ENCODE results near the gene SPAG8. TPM values are rescaled to one million over a fixed set of nuclear protein-coding genes. Genes with fewer than 3 reads are reported as not detected.

SPAG8 gene
- total RNA-seq, 1 donor from 2014 or later, result not detected

DNA sequence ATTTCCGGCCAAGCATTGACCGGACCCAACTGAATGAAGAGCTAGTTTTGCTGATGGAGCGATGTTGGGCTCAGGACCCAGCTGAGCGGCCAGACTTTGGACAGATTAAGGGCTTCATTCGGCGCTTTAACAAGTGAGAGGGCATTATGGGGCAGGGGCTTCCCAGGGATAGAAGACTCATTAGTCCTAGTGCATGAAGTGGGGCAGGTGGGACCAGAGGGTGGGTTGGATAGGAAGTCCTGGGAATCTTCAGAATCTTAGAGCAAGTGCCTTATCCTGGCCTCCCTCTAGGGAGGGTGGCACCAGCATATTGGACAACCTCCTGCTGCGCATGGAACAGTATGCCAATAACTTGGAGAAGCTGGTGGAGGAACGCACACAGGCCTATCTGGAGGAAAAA, 6.0 kb downstream of the SPAG8 start:
- no peak overlapping the region for H3K4me3 ChIP-seq
- intact Hi-C loops (cut with DNase I), result no loop called here
- H3K4me1 ChIP-seq, result peaks cover 0 to 3% of the 10 kb centered on the region in 2 donors
- peaks cover 36 to 68% of the 10 kb centered on the region in 2 donors for H3K36me3 ChIP-seq
- TF ChIP-seq, protein P1, sequence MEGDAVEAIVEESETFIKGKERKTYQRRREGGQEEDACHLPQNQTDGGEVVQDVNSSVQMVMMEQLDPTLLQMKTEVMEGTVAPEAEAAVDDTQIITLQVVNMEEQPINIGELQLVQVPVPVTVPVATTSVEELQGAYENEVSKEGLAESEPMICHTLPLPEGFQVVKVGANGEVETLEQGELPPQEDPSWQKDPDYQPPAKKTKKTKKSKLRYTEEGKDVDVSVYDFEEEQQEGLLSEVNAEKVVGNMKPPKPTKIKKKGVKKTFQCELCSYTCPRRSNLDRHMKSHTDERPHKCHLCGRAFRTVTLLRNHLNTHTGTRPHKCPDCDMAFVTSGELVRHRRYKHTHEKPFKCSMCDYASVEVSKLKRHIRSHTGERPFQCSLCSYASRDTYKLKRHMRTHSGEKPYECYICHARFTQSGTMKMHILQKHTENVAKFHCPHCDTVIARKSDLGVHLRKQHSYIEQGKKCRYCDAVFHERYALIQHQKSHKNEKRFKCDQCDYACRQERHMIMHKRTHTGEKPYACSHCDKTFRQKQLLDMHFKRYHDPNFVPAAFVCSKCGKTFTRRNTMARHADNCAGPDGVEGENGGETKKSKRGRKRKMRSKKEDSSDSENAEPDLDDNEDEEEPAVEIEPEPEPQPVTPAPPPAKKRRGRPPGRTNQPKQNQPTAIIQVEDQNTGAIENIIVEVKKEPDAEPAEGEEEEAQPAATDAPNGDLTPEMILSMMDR (IDR thresholded peaks at IDR 0.05), result no peak
- no peaks in the 10 kb centered on the region for H3K27me3 ChIP-seq
- H3K27ac ChIP-seq, result no peak overlapping the region
- peak in 1 of 2 donors; percentile 59 for DNase-seq (ENCODE audit: low spot score in 2 of 2)
- no peaks in the 10 kb centered on the region for H3K9me3 ChIP-seq

DNA sequence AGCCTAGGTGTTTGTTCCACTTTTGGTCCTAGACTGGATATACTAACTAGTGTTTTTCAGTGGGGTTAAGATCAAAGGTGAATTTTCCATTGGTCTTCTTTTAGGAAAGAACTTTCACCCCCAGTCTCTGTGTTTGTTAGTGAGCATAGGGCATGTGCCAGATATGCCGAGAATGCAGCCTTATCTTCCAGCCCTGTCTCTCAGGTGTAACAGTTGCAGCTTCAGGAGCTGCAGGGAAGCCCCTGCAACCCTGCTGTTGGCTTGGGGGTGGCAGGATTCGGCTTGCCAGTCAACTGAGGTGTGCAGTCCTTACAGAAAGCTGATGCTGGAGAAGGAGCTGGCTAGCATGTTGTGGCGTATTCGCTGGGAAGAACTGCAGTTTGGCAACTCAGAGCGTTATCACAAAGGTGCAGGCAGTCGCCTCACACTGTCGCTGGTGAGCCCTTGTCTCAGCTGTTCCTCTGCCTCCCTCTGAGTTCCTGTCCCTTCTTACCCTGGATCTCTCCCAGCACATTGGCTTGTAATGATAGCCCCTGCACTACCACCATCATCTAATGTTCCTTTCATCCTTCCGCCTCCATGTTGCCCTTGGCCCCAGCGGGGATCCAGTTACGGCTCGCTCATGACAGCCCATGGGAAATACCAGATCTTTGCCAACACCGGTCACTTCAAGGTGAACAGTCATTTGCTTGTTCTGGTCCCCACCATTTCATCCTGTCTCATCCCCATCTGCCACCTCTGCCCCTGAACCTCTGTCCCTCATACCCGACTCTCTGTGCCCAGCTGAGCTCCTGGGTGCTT, 10.5 kb downstream of the SPAG8 start:
- peaks cover 31 to 50% of the 10 kb centered on the region in 2 donors for H3K36me3 ChIP-seq
- peaks cover 0 to 4% of the 10 kb centered on the region in 2 donors for H3K4me1 ChIP-seq
- H3K27me3 ChIP-seq, result no peaks in the 10 kb centered on the region
- TF ChIP-seq, protein P1 (IDR thresholded peaks at IDR 0.05), result no peak
- no peaks in the 10 kb centered on the region for H3K9me3 ChIP-seq
- no peak overlapping the region for H3K27ac ChIP-seq
- intact Hi-C loops (cut with DNase I), result no loop called here
- DNase-seq (ENCODE audit: low spot score in 2 of 2), result peak in 1 of 2 donors; percentile 47
- no peak overlapping the region for H3K4me3 ChIP-seq

DNA sequence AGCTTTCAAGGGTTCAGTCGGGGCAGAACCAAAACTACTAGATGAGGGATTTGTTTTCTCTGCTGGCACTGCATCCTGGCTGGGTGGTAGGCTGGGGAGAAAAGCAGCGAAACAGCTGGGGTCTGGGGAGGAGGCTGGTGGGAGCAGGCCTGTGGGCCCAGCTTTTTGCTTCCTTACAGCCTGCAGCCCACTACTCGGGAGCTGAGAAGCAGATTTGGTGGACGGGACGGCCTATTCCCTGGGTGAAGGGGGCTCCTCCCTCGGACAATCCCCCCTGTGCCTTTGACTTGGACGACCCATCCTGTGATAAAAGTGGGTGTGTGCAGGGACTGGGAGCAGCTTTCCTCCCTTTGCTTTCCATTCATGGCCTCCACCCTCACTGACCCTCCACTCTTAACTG, 11.5 kb downstream of the SPAG8 start:
- intact Hi-C loops (cut with DNase I), result no loop called here
- Histone ChIP-seq H3K9me3 (no peaks in the 10 kb centered on the region), H3K4me1 (peaks cover 0 to 4% of the 10 kb centered on the region in 2 donors), H3K27me3 (no peaks in the 10 kb centered on the region), H3K4me3 (no peak overlapping the region), H3K27ac (no peak overlapping the region), H3K36me3 (peaks cover 26 to 40% of the 10 kb centered on the region in 2 donors)
- TF ChIP-seq, protein P1 (IDR thresholded peaks at IDR 0.05), result no peak
- DNase-seq (ENCODE audit: low spot score in 2 of 2), result peak in 1 of 2 donors; percentile 39

DNA sequence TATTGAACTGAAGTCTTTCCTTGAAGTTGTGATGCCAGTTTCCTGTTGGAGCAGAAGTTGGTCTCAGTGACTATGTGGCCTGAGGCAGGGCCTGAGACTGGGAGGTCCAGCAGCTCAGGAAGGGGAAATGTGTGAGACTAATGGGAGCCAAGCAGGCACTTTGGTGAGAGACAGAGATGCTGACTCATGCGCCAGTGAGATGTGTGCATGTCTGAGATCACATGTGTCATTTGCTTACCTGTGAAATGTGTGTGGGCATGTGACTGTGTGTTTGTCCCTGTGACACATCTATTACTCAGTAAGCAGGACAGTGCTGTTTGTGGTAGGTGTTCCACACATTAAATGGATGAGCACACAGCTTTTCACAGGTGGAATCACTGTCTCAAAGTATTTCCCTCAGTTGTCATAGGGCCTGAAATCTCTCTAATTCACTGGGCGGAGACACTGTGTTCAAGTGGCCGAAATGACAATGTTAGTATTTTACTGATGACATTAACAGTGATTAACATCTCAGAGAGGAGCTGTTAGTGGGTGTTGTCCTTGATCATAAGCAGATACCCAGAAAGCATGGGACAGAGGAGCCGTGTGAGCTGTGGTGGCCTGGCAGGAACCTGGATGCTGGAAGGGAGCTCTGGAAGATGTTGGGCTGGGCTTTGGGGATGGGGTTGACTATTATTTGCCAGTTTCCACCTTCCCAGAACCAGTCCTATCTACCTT, 13.2 kb downstream of the SPAG8 start:
- Histone ChIP-seq H3K4me1 (peaks cover 5 to 8% of the 10 kb centered on the region in 2 donors), H3K27ac (peak overlapping the region in 1 of 2 donors; percentile 12), H3K4me3 (no peak overlapping the region), H3K27me3 (no peaks in the 10 kb centered on the region), H3K9me3 (no peaks in the 10 kb centered on the region), H3K36me3 (peaks cover 22 to 34% of the 10 kb centered on the region in 2 donors)
- peak in 1 of 2 donors; percentile 60 for DNase-seq (ENCODE audit: low spot score in 2 of 2)
- TF ChIP-seq, protein P1 (IDR thresholded peaks at IDR 0.05), result no peak
- intact Hi-C loops (cut with DNase I), result no loop called here

DNA sequence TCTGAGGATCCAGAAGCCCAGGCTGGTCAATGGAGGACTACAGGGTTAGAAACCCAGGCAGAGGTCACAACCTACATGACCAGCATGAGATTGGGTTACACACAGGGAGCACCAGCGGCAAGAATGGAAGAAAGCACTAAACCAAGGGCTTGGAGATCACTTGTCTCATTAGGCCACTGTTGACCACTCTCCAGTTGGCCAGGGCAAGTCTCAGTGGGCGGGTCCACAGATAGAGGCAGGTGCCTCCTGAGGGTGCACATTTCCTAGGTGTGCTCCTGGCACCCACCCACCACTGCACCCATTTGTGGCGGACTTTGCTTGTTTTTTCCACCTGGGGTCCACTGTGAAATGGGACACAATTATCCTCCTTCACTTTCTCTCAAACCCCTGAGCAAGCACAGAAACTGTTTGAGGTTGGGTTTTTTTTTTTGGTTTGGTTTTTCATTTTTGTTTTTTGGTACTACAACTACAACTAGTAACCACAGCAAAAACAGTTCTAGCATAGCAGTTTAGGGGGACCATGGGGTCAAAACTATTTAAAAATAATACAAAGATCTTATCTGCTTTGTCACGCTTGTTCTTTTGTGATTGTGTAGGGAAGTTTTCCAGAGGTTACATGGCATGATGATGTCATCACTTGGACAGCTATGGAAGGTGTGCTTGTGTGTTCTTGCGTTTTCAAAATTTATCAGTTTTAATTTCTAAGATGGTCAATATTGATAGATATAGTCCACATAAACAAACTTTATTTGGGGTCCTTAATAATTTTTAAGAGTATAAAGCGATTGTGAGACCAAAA, 14.6 kb downstream of the SPAG8 start:
- Histone ChIP-seq H3K9me3 (no peaks in the 10 kb centered on the region), H3K27me3 (no peaks in the 10 kb centered on the region), H3K36me3 (peaks cover 22 to 30% of the 10 kb centered on the region in 2 donors), H3K4me3 (no peak overlapping the region), H3K4me1 (peaks cover 5 to 19% of the 10 kb centered on the region in 2 donors), H3K27ac (peak overlapping the region; percentile 20 to 38)
- DNase-seq (ENCODE audit: low spot score in 2 of 2), result peak in 1 of 2 donors; percentile 13
- TF ChIP-seq, protein P1 (IDR thresholded peaks at IDR 0.05), result no peak
- intact Hi-C loops (cut with DNase I), result no loop called here

Data from ascending aorta (tissue), 2 donors.